ENCODE measurements around the gene STX1B. TPM values are rescaled to one million over a fixed set of nuclear protein-coding genes. Genes with fewer than 3 reads are reported as not detected.

The STX1B gene
- total and polyA plus RNA-seq, 8 donors, result 0.16 to 2.4 (median 0.80) TPM

DNA sequence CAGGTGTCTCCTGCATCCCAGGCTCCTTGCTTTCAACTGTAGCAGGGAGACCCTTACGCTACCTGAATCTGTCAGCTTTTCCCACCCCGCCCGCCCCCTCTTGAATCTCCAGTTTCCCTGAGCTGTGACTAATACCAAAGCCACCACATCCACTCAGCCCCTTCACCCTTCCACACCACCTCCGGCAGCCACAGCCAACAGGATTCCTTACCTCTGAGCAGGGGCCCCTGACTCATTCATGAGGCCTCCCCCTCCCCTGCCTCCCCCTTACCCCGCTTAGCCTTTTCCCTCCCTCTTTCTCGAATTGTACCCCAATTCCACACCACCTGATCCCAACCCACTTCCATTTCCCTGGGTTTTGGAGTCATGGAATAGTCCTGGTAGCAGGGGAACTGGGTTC, 2.3 kb downstream of the STX1B start:
- TF ChIP-seq, protein P1, sequence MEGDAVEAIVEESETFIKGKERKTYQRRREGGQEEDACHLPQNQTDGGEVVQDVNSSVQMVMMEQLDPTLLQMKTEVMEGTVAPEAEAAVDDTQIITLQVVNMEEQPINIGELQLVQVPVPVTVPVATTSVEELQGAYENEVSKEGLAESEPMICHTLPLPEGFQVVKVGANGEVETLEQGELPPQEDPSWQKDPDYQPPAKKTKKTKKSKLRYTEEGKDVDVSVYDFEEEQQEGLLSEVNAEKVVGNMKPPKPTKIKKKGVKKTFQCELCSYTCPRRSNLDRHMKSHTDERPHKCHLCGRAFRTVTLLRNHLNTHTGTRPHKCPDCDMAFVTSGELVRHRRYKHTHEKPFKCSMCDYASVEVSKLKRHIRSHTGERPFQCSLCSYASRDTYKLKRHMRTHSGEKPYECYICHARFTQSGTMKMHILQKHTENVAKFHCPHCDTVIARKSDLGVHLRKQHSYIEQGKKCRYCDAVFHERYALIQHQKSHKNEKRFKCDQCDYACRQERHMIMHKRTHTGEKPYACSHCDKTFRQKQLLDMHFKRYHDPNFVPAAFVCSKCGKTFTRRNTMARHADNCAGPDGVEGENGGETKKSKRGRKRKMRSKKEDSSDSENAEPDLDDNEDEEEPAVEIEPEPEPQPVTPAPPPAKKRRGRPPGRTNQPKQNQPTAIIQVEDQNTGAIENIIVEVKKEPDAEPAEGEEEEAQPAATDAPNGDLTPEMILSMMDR (IDR thresholded peaks at IDR 0.05), result no peak
- no peak for FAIRE-seq
- no peaks in the 10 kb centered on the region for H3K36me3 ChIP-seq
- H3K9me3 ChIP-seq, result no peaks in the 10 kb centered on the region
- WGBS, 2 donors, result 47 to 49% methylated on average over 6 of the region's 6 CpGs
- intact Hi-C loops (cut with DNase I), result no loop called here
- no peak overlapping the region for H3K4me3 ChIP-seq
- DNase-seq, result no peak
- ATAC-seq, result no peak
- no peaks in the 10 kb centered on the region for H3K4me1 ChIP-seq
- no peak overlapping the region for H3K27ac ChIP-seq
- no peaks in the 10 kb centered on the region for H3K27me3 ChIP-seq

DNA sequence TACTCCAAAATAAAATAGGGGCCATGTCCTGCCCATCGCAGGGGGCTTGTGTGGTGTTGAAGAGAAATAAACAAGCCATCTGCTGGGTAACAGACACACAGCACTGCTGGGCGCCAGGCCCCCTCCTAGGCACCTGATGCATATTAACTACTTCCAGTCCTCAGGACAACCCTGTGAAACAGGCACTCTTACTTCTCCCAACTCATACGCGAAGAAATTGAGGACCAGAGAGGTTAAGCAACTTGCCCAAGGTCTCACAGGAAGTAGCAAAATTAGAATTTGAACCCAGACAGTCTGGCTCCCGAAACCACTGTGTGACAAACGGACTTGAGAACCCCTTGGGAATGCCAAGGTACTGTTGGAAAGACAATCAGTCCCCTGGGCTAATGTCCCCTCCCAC, 2.8 kb downstream of the STX1B start:
- Histone ChIP-seq H3K9me3 (no peaks in the 10 kb centered on the region), H3K4me3 (no peak overlapping the region), H3K36me3 (no peaks in the 10 kb centered on the region), H3K27ac (no peak overlapping the region), H3K27me3 (no peaks in the 10 kb centered on the region), H3K4me1 (no peaks in the 10 kb centered on the region)
- DNase-seq, result no peak
- TF ChIP-seq, protein P1 (IDR thresholded peaks at IDR 0.05), result no peak
- 39 to 52% methylated on average over 6 of the region's 6 CpGs for WGBS, 2 donors
- intact Hi-C loops (cut with DNase I), result no loop called here
- FAIRE-seq, result no peak
- no peak for ATAC-seq

DNA sequence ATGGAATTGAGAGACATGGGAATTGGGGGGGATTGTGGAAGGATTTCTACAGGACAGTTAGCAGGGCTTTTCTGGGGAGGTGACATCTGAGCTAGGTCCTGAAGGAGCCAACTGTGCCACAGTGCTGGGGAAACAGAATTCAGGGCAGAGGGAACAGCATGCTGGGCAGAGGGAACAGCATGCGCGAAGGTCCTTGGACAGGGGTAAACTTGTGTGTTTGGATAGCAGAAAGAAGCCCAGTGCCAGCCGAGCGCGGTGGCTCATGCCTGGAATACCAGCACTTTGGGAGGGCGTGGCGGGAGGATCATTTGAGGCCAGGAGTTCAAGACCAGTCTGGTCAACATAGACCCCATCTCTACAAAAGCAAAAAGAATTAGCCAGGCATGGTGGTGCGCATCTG, 3.8 kb downstream of the STX1B start:
- no peak overlapping the region for H3K4me3 ChIP-seq
- FAIRE-seq (no peak), ATAC-seq (no peak), DNase-seq (no peak)
- TF ChIP-seq, protein P1 (IDR thresholded peaks at IDR 0.05), result no peak
- no peaks in the 10 kb centered on the region for H3K36me3 ChIP-seq
- H3K27me3 ChIP-seq, result no peaks in the 10 kb centered on the region
- intact Hi-C loops (cut with DNase I), result no loop called here
- H3K27ac ChIP-seq, result no peak overlapping the region
- H3K4me1 ChIP-seq, result no peaks in the 10 kb centered on the region
- no peaks in the 10 kb centered on the region for H3K9me3 ChIP-seq
- WGBS, 2 donors, result 73 to 88% methylated on average over 8 of the region's 8 CpGs

DNA sequence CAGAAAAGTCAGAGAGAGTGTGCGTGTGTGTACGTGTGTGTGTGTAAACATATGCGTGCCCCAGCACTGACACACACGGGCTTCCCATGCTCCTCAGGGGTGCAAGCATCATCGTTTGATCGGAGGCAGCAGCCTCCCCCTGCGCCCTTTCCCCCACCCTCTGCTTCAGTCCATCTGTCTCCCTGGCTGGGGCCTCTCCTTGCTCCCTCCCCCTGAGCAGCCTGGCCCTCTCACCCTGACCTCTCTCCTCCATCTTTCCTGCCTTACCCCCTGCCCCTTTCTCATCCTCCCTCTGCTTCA, 4.4 kb downstream of the STX1B start:
- no peak for FAIRE-seq
- Histone ChIP-seq H3K9me3 (no peaks in the 10 kb centered on the region), H3K4me3 (no peak overlapping the region), H3K27me3 (no peaks in the 10 kb centered on the region), H3K4me1 (no peaks in the 10 kb centered on the region), H3K27ac (no peak overlapping the region), H3K36me3 (no peaks in the 10 kb centered on the region)
- intact Hi-C loops (cut with DNase I), result no loop called here
- TF ChIP-seq, protein P1 (IDR thresholded peaks at IDR 0.05), result no peak
- ATAC-seq, result no peak
- WGBS, 2 donors, result 36 to 41% methylated on average over 7 of the region's 7 CpGs
- no peak for DNase-seq

DNA sequence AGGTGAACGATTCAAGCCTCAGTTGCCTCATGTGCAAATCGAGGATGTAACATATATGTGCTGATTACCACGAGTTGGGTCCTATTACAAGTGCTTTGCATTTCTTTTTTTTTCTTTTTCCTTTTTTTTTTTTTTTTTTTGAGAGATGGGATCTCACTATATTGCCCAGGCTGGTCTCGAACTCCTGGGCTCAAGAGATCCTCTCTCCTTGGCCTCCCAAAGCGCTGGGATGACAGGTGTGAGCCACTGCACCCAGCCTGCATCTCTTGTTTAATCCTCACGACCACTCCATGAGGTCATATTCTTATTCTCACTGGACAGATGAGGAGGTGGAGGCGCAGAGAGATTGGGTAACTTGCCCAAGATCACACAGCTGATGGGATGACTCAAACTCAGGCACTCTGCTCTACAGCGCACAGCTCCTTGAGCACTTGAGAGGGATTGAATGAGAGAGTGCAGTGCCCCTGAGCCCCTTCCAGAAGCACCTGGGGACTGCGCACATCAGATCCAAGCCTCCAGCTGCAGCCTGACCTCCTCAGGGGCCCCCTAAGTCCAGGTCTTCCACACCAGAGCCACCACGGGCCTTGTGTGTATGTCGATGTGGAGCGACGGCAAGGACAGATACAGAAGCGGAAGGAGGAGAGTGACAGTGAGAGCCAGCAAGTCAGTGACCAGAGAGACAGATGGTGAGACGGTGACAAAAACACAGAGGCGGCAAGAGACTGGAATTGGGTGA, 4.9 kb downstream of the STX1B start:
- TF ChIP-seq, protein P1 (IDR thresholded peaks at IDR 0.05), result no peak
- Histone ChIP-seq H3K4me3 (no peak overlapping the region), H3K27me3 (no peaks in the 10 kb centered on the region), H3K36me3 (no peaks in the 10 kb centered on the region), H3K9me3 (no peaks in the 10 kb centered on the region), H3K27ac (no peak overlapping the region), H3K4me1 (no peaks in the 10 kb centered on the region)
- DNase-seq (no peak), ATAC-seq (no peak), FAIRE-seq (no peak)
- 57 to 66% methylated on average over 16 of the region's 16 CpGs for WGBS, 2 donors
- intact Hi-C loops (cut with DNase I), result no loop called here

All from pancreas (tissue), 10 donors.